DMS153 (cell line): ENCODE measurements around the gene S100A1.
"Not testable (repeated sequence)": the region's sequence is repeated elsewhere in the genome, so short reads cannot be mapped to it uniquely, and the experiment has no call there.

Experiments
- DNase-seq: peaks from one replicate; lab custom pipeline; 2025; lab: John Stamatoyannopoulos, UW

Gene S100A1

DNA sequence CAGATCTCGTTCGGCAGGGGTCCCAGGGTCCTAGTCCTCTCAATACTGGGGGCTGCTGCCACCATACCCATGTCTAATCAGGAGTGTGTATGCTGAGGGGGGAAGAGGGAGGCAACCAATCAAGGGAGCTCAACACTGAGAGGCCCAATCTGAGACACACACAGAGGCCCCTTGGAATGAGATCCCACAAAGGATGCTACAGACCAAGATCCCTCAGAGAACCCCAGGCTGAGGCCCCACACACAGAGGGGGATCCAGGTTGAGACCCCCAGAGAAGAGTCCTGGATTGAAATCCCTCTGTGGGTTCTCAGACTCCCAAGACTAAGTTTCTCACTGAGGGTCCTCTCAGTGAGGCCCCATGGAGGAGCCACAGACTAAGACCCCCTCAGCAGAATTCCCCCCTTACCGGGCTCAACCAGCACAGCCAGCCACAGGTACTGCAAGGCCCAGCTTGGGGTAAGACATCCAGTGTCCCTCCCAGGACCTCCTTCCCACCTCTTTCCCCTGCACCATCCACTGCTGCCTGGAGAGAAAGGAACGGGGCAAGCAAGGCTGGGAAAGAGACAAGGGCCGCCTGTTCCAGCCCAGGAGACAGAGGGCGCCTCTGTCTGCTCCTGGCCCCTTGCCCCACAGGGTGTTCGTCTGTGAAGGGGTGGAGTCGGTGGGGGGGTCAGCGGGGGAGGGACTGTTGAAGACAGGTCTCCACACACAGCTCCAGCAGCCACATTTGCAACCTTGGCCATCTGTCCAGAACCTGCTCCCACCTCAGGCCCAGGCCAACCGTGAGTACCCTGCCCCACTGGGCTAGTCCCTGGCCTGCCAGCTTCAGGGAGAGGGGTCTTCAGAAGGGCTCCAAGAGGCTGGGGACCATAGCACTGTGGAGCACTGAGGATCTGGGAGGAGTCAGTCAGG lies at the start of gene S100A1:
Gene S100A1, plus strand, starts transcription at position 720 of the 912 bp plus-strand sequence. CDS start 2,088 bp downstream, outside the sequence.
- no peak for DNase-seq

DNA sequence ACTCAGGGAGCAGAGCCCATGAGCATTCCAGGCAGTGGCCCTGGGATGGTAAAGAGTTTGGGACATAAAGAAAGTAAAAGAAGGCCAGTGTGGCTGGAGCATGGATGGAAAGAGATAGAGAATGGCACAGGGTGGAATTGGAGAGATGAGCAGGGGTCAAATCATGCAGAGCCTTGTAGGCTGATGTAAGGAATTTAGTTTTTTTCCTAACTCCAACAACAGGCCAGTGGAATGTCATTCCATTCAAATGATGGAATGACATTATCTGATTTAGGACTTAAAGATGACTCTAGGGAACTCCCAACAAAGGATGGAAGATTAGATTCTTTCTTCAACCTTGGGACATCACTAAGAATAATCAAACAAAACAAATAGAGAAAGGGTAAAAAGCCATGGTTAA lies 49.7 kb upstream of the S100A1 start:
- no peak for DNase-seq

DNA sequence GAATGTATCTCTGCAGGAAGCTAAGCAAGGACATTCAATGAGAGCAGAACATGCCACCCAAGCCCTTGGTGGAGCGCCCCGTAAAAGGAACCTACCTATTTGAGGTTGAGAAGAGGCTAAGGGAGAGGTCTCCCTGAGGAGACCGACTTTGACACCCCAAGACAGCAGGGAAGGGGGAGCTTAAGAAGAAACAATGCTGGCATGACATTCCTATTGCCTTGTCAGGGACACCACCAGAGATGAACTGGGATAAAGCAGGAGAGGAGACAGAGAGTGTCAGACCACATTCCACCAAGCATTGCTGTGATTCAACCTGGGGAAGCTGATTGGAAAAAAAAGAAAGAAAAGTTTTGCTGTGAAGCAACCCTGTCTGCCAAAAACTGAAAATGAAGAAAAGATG lies 49.3 kb upstream of the S100A1 start:
- no peak for DNase-seq

DNA sequence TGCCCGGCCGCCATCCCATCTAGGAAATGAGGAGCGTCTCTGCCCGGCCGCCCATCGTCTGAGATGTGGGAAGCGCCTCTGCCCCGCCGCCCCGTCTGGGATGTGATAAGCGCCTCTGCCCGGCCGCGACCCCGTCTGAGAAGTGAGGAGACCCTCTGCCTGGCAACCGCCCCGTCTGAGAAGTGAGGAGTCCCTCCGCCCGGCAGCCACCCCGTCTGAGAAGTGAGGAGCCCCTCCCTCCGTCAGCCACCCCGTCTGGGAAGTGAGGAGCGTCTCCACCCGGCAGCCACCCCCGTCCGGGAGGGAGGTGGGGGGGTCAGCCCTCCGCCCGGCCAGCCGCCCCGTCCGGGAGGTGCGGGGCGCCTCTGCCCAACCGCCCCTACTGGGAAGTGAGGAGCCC lies 45.4 kb upstream of the S100A1 start:
- not testable (repeated sequence) for DNase-seq

DNA sequence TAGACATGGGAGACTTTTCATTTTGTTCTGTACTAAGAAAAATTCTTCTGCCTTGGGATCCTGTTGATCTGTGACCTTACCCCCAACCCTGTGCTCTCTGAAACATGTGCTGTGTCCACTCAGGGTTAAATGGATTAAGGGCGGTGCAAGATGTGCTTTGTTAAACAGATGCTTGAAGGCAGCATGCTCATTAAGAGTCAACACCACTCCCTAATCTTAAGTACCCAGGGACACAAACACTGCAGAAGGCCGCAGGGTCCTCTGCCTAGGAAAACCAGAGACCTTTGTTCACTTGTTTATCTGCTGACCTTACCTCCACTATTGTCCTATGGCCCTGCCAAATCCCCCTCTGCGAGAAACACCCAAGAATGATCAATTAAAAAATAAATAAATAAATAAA lies 44.7 kb upstream of the S100A1 start:
- DNase-seq = not testable (repeated sequence)

DNA sequence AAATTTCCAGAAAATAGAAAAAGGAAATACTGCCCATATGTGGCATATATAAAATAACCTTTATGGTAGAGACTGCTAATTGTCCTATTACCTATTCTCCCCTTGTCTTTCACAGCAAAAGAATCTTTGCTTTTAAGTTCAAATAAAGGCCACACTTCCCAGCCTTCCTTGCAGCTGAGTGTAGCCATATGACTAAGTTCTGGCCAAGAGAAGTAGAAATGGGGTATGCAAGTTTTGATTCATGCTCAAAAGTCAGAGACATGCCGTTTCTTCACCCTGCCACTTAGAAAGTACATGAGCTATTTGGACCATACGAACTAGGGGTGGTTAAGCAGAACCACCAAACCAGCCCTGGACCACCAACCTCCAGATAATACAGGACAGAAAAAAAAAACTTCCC lies 44.3 kb upstream of the S100A1 start:
- no peak for DNase-seq

DNA sequence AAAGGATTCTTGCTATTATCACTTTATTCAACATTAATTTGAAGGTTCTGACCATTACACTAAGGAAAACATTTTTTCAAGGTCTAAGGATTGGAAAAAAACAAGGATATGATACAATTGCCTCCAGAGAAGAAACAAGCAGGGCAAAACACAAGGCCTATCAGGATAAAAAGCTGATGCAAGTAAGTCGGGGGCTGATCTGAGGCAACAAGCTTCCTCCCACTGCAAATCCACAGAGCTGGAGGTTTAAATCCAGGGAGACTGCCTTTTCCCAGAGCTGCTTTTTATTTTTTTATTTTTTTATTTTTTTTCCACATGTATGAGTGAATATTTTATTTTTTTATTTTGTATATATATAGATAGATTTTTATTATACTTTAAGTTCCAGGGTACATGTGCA lies 43.2 kb upstream of the S100A1 start:
- no peak for DNase-seq

DNA sequence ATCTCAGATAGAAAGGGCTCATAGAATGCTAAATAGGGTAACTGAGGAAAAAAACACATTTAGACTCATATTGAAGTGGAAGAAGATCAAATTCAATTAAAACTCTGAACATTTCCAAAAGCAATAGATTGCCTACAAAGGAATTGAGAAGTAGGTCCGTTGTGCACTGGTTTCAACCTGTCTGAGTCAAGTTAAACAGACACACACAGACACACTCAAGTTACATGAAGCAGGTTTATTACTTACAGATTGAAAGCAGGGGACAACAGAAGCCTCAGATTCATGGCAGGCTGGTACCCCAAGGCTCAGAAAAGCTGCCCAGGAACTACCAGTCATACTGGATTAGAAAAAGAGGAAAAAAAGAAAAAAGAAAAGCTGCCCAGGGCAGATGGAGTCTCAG lies 41.9 kb upstream of the S100A1 start:
- DNase-seq = no peak

DNA sequence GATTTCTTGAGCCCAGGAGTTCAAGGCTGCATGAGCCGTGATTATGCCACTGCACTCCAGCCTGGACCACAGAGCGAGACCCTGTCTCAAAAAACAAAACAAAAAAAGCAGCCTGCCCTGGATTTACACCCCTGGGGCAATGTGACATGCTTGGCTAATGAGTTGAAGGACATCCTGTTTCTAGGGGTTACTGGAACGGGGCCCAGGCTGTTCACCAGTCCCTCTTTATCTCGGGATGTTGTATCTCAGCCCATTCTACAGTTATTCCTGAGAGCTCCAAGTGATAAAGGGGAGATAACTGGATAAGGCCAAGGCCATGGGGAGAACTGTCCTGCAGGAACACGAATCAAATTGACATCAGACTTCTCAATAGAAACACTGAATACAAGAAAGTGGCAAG lies 40.9 kb upstream of the S100A1 start:
- DNase-seq = no peak

DNA sequence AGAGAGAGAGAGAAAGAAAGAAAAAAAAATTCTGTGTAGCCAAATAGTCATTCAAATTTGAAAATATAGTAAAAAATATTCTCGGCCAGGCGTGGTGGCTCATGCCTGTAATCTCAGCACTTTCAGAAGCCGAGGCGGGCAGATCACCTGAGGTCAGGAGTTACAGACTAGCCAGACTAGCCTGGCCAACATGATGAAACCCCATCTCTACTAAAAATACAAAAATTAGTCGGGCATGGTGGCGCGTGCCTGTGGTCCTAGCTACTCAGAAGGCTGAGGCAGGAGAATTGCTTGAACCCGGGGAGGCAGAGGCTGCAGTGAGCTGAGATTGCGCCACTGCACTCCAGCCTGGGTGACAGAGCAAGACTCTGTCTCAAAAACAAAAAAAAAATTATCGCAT lies 40.2 kb upstream of the S100A1 start:
- DNase-seq = not testable (repeated sequence)

DNA sequence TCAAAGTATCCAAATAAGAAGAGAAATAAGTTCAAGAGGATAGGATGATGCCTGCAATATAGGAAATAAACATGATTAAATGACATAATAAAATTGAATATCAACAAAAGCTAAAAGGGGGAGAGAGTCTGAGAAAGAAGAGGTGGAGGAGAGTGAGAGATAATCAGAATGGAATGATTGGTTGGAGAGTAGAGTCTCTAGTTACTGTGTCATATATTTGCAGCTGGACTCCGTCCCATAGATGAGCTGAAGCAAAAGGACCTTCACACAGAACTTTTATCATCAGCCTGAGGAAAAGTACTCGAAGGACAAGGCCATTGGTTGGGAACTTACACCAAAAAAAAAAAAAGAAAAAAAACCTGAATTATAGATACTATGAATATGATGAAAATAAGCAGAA lies 39.8 kb upstream of the S100A1 start:
- DNase-seq = no peak

DNA sequence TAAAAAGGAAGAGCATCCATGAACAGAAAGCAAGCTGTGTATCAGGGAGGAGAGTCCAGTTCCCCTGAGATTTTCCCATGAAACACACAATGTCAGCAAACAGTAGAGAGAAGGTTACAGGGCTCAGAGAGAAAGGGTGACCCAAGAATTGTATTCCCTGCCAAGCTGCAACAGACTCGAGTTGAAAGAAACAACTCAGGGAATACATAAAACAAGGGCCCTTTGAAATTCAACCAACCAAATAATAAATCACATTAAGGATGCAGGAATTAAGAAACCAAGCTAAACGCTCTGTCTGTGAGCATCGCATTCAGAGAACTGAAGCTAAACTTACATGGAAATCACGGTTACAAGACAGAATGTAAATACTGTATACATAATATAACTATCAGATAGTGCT lies 35.5 kb upstream of the S100A1 start:
- DNase-seq = no peak

DNA sequence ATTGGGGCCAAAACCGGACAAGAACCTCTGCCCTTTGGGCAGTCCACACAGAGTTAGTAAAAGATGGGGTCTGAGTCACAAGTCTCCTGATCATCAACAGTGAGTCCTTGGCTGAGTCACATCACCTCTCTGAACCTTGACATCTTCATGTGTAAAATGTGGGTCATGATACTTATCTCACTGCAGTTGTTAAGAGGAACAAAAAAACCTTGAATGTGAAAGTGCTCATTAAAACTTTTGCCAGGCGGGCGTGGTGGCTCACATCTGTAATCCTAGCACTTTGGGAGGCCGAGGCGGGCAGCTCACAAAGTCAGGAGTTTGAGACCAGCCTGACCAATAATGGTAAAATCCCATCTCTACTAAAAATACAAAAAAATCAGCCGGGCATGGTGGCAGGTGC lies 31.0 kb upstream of the S100A1 start:
- DNase-seq = no peak

DNA sequence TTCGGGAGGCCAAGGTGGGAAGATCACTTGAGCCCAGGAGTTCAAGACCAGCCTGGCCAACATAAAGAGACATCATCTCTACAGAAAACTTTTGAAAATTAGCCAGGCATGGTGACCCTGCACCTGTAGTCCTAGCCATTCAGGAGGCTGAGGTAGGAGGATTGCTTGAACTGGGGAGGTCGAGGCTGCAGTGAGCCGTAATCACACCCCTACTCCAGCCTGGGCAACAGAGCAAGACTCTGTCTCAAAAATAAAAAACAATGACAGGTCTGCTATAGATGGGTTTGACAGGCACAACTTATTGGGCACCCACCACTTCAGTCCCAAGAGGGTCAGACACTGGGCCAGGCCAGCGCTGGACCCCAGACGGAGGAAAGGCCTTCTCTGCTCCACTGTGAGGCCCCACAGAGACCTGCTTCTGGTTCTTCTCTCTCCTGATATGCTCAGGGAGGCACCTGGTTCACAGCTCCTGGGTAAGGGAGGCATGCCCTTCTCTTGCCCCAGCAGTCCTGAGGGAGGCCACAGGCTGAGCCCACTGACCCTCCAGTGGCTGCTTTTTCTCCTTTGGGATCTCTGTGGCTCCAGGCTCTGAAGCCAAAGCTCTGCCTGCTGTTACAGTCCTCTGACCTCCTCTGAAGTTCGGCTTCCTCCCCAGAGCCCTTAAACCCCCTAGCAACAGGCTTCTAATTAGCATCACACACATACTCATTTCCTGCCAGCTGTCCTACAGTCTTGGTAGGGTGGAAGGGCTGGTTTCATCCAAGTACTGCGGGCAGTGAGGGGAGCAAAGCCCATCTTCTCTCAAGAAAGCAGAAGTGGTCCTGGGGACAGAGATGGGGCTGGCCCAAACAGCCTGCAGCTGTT lies 29.7 kb upstream of the S100A1 start:
- DNase-seq = peak; percentile 18

DNA sequence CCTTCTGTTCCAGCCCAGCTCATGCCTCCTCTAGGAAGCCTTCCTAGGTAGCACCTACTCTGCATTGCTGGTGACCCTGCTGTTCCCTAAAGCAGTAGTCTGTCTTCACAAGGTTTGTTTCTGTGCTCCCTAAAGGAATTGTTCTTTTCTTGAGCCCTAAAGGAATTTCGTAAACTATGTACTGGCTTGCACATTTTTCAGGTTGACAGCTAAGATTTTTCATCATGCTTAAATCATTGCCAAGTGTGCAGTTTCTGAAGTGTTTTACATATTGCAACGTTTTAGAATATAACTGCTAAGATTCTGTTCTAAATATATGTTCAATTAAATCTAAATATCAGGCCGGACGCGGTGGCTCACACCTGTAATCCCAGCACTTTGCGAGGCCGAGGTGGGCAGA lies 28.4 kb upstream of the S100A1 start:
- no peak for DNase-seq

DNA sequence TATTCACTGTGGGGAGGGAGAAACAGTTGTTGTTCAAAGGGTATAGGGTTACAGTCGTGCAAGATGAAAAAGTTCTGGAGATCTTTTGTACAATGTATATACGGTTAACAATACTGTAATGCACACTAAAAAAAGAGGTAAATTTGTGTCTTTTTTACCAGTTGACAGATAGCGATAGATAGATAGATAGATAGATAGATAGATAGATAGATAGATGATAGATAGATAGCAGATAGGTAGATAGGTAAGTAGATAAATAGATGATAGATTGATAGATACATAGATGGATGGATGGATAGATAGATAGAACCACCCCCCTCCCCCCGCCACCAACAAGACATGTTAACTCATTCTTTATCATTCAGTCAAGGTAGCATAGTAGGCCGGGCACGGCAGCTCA lies 25.5 kb upstream of the S100A1 start:
- DNase-seq = no peak

DNA sequence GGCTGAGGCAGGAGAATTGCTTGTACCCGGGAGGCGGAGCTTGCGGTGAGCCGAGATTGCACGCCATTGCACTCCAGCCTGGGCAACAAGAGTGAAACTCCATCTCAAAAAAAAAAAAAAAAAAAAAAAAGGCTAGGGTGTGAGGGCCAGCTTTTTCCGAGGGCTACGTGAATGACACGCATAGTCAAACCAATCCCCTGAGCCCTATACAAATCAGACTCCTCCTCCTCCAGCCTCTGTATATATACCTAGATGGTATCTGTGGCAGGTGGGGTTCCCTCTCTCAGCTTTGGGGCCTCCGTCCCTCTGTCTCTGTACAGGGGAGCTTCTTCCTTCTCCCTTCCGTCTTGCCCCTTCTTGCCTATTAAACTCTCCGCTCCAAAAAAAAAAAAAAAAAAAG lies 22.0 kb upstream of the S100A1 start:
- DNase-seq = no peak

DNA sequence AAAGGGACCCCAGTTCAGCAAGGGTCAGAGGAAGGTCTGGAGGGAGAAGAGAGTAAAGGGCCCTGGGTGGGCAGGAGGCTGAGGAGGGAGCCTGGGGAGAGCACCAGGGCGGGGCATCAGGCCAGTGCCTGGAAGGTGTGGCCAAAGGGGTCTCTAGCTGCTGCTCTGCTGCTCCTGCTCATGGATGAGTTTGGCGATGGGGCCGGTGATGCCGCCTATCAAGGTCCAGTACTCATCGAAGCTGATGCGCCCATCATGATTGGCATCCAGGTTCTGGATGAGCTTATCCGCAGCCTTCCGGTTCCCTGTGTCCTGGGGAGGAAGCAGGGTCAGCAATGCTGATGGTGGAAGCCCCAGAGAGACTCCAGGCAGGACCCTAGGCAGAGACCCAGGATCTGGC lies 20.9 kb upstream of the S100A1 start:
- DNase-seq = no peak

DNA sequence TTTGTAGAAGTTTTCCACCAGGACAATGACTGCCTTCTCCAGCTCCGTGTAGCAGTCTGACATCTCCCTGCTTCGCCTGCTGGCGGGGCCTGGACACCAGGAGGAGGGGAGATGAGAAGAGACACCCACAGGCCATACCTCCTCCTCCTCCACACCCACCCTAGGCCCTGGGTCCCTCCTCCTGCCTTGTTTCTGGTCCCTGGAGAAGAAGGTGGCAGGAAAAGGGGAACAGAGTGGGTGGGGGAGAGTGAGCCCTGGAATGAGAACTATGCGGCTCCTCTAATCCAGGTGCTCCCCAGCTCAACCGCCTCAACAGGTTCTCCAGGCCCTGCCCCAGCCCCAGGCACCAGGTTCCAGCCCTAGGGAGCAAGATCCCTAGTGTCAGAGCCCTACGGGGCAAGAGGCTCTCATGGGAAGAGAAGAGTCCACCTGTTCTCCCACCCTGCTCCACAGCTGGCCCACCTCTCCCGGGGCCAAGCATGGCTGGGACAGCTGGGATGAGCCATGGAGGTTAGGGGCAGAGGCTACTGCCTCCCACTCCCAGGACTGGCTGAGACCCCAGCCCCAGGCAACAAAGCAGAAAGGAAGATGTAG lies 20.0 kb upstream of the S100A1 start:
- no peak for DNase-seq

DNA sequence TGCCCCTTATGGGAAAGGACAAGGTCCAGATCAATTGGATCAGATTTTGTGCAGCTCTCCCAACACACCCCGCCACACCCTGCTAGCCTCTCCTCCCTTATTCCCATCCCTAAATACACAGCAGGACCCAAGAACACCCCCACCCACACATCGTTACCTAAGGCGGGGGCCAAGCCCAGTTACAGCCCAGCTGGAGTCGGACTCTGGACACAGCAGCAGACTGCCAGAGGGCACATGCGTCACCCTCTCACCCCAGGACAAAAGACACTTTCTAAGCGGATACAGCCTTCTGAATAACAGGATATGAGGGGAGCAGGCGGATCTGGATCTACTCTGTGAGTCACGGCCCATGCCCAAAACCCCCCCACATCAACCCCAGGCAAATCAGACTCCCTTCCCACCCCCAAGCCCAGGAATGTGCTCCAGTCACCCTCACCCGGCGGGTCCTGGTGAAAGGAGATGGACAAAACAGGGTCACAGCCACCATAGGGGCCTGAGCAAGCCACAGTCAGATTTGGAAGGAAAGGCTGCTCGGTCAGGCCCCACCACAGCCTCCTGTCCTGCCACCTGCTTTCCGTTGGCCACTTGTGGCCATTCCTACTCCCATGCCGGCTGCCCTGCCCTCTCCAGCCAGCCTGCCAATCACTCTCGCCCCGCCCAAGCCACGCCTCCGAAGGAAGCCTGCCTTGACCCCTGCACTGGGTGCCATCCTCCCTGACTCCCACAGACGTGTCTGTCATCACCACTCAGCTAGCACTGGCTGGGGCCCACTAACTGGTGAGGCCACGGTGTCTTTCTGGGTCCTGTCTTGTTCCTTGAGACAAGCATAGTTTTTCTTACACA lies 19.3 kb upstream of the S100A1 start:
- DNase-seq = no peak

DNA sequence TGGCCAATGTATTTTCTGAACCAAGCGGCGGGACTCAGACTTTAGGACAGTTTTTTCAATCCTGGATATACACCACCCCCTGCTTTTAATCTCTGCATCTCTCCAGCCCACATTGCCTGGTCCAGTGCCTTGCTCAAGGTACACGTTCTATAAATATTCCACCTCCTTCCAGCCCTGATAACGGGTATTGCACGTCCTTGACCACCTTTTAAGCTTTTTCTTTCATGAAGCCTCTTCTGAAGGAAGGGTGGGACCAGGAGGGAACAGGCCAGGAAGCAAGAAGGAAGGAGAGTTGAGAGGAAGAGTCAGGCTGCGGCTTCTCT lies 18.7 kb upstream of the S100A1 start:
- DNase-seq = no peak

DNA sequence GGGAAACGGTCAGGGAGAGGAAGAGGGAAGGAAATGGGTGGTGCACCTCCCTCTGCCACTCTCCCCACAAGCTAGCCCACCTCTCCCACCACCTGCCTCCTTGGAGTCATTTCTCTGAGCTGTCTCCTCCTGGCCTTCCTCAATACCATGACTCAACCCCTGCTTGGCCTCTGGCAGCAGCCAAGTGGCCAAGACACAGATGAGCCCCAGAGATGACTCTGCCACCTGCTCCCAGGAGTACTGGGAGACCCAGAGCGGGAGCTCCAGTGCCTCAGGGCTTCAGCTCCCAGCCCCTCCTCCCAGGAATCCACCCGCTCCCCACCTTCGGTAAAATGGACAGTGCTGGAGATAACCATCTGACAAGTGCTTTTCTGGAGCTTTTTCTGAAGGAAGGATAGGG lies 17.9 kb upstream of the S100A1 start:
- DNase-seq = no peak
